ENCODE results near the gene MBOAT1.

DNA sequence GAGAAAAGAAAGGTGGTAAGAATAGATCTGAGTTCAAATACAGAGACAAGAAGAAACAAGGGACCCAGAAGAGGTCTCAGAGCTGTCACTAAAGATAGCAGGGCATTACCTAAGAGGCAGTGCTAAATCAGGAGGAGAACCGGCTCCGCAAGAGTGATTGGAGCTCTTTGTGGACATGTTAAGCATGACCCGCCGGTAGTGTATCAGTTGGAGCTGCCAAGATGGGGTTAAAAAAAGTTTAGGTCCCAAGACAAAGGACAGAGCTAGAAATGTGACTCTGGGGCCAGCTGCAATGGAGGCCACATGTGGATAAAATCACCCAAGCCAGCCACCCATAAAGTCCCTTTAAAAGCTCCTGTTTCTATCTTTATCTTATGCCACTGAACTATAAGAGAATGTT is 93.4 kb downstream of the MBOAT1 start:
- TF ChIP-seq POLR2AphosphoS5 (IDR thresholded peaks at IDR 0.05) (no peak), POLR2A (IDR thresholded peaks at IDR 0.05) (no peak)
